Keratinocyte (primary cell): Measurements from ENCODE around the gene PDK4.

Experiments used
- EZH2 ChIP-seq: IDR thresholded peaks from one replicate; pipeline ENCODE4 v1.6.1; 2012; ENCODE audit warnings: inconsistent platforms, mild to moderate bottlenecking, low read length, moderate library complexity
- TF ChIP-seq, protein P1 (sequence below), 3 experiments: IDR thresholded peaks in 1 of 3; conservative IDR thresholded peaks in 1 of 3; optimal IDR thresholded peaks in 1 of 3; 2 replicates in 2 of 3; 3 replicates in 1 of 3; pipeline versions ENCODE3 to v1.5.1; 2011; ENCODE audit warnings: low read length in 3 of 3, mild to moderate bottlenecking in 3 of 3, moderate library complexity in 2 of 3, control low read depth in 1 of 3, inconsistent platforms in 1 of 3; ENCODE audit not compliant: insufficient read depth in 2 of 3; ENCODE audit errors: extremely low read depth in 1 of 3

DNA sequence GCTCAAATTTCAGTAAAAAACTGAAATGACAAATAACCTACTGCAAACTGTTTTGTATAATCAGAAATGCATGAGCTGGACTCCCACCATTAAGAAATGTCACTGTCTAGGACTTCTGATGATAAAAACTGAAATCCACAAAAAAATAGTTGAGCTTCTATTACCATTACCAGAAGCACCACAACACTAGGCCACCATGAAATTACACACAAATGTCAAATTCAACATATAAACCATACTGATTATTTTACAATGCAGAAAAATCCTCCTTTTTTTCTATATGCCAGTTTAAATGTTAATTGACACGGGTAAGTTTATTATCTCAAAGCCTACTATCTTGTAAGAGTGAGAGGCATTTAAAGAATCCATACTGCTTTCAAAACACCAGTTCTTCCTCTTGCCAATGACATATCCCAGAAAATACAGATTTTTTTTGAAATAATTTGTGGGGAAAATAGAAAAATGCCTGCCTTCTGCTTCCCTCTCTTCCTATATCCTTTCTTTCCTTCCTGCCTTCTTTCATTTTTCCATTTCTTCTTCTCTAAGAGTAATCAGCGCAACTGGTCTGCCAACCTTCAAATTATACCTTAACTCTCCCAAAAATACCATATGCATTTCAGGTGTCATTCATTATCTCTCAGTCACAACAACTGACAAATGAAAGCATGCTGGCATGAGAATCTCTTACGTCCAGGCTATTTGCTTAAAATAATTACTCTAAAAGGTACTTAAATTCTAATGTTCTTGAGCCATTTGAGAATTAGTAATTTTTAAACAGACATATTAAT lies 12.3 kb downstream of the PDK4 start:
- TF ChIP-seq, protein P1, sequence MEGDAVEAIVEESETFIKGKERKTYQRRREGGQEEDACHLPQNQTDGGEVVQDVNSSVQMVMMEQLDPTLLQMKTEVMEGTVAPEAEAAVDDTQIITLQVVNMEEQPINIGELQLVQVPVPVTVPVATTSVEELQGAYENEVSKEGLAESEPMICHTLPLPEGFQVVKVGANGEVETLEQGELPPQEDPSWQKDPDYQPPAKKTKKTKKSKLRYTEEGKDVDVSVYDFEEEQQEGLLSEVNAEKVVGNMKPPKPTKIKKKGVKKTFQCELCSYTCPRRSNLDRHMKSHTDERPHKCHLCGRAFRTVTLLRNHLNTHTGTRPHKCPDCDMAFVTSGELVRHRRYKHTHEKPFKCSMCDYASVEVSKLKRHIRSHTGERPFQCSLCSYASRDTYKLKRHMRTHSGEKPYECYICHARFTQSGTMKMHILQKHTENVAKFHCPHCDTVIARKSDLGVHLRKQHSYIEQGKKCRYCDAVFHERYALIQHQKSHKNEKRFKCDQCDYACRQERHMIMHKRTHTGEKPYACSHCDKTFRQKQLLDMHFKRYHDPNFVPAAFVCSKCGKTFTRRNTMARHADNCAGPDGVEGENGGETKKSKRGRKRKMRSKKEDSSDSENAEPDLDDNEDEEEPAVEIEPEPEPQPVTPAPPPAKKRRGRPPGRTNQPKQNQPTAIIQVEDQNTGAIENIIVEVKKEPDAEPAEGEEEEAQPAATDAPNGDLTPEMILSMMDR (optimal IDR thresholded peaks at IDR 0.05 in 1 of 3, IDR thresholded peaks at IDR 0.05 in 1 of 3, conservative IDR thresholded peaks at IDR 0.05 in 1 of 3; ENCODE audit: extremely low read depth in 1 of 3, insufficient read depth in 2 of 3, low read length in 3 of 3), result no peak
- TF ChIP-seq EZH2, result no peak
